Measurements from ENCODE around the gene ANXA1.

ANXA1 gene

GRCh38 chr9:73215249-73215648 lies 63.6 kb downstream of the ANXA1 start:
- no peak for DNase-seq

DNA sequence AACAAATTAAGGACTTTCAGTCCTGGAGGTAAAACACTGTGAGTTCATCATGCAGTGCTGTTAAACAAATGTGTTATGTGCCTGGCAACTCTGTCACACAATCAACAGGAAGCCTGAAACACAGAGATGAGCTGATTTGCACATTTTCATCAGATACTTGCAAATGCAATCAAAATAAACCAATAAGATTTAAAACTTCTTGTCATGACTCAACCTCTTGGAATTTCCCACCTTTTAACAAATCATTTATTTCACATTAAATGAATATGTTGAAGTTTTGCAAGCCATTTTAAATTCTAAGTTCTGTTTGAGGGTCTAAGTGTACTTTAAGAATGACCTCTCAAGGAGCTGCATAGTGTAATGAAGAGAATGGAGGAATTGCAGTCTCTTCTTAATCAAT lies 64.4 kb downstream of the ANXA1 start:
- DNase-seq: no peak

Measured in activated CD4-positive, alpha-beta T cell treated with anti-CD3 and anti-CD28 coated beads, Interleukin-2, Interleukin-6, amounts not matched to agents 100 ng/mL and 50 ng/mL, durations not matched to agents 16 hours and 8 hours (primary cell).